GM12874 (cell line): ENCODE data around the gene BPI.

ENCODE experiments used
- TF ChIP-seq, protein P1 (sequence below): IDR thresholded peaks from 2 replicates; pipeline ENCODE4 v1.5.1; 2011; ENCODE audit warnings: low read depth, mild to moderate bottlenecking, control low read depth, low read length, moderate library complexity; ENCODE audit not compliant: insufficient read depth

The BPI gene

DNA sequence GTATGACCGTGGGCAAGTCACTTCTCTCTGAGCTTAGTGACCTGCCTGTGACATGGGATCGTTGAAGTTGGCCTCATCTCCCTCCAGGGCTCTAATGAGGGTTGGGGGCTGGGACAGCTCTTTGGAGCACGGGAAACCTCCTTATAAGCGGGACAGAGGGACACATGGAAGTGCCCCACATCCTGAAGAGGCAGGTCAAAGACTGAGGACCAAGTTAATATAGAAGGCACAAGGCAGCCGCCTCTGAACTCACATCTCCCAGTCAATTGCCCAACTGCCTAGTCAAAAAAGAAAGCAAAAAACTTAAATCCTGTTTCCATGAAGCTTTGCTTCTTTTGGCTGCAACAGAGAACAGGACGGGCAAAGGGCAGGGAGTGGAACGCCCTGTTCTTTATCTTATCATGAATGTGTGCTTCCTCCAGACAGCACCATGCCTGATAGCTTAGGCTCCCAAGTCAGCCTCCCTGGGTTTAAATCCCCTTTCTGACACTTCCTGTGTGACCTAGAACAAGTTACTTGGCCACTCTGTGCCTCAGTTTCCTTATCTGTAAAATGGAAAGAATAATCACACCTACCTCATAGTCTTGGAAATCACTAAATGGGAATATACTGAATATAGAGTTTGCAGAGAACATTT is 69.4 kb downstream of the BPI start:
- TF ChIP-seq, protein P1, sequence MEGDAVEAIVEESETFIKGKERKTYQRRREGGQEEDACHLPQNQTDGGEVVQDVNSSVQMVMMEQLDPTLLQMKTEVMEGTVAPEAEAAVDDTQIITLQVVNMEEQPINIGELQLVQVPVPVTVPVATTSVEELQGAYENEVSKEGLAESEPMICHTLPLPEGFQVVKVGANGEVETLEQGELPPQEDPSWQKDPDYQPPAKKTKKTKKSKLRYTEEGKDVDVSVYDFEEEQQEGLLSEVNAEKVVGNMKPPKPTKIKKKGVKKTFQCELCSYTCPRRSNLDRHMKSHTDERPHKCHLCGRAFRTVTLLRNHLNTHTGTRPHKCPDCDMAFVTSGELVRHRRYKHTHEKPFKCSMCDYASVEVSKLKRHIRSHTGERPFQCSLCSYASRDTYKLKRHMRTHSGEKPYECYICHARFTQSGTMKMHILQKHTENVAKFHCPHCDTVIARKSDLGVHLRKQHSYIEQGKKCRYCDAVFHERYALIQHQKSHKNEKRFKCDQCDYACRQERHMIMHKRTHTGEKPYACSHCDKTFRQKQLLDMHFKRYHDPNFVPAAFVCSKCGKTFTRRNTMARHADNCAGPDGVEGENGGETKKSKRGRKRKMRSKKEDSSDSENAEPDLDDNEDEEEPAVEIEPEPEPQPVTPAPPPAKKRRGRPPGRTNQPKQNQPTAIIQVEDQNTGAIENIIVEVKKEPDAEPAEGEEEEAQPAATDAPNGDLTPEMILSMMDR, result no peak

DNA sequence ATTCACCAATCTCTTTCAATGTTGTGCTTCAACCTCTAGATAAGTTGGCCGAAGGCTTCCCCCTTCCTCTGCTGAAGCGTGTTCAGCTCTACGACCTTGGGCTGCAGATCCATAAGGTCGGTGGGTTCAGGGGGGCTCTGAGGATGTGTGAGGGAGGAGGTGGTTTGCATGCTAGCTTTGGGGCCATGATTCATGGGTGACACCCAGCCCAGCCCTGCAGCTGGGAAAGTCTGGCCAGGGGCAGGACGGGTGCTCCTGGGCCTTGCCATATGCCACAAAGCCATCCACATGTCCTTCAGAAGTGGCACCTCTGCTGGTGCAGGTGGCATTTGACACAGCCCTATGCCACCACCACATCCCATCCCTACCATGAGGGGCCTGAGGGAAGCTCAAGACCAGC is 69.9 kb downstream of the BPI start:
- TF ChIP-seq, protein P1, result no peak

DNA sequence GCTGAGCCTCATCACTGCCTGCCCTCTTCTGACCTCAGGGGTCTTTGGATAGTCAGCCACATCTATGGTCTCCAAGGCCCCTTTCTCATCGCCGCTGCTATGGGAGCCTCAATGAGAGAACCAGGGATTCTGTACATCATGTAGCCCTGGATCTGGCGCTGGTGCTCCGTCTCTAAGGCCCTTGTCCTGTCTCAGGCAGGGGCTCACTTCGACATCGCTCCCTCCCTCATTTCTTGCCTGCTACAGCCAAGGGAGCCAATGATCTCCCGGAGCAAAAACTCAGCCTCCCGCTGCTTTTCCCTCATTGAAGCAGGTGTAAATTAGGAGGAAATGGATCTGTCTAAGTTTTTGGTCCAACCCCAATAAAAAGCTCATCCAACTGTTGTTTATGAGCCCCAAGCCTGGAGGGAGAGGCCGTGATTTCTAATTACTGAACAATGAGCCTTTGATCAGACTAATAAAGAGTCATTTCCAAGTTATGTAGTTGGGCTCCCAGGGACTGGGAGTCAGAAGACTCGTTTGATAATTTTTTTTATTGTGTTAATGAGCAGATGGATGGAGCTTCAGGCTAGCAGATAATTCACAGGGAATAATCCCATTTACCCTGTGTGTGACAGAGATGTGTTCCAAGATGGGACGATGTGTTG is 73.2 kb downstream of the BPI start:
- TF ChIP-seq, protein P1, result no peak

DNA sequence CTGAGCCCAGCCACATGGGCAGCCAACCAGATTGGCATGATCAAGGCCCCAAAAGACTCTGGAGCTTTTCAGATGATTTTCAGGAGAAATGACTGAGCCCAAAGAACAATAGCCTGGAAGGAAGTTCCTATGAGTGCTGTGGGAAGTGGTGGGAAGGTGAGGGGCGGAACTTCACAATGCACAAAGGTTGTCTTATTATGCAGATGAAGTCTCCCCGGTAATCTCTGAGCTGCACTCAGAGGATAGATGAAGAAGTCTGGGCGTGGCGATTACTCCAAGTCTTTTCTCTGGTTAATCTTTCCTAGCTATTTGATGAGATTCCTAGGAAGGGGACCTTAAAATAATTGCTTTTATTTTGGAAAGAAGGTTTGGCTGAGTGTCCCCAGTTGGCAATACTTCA is 79.2 kb downstream of the BPI start:
- TF ChIP-seq, protein P1, result no peak

DNA sequence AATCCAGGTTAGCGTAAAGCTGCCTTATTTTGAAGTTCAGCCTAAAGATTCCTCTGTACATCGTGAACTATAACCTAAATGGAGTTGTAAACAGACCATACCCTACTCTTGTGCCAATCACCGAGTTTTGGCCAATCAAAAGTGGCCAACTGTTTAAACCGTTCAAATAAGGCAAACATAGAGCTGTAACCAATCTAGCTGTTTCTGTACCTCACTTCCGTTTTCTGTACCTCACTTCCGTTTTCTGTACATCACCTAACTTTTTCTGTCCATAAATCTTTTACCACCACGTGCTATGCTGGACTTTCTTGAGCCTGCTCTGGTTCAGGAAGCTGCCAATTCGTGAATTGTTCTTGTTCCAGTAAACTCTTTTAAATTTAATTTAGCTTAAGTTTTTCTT is 82.0 kb downstream of the BPI start:
- TF ChIP-seq, protein P1, result no peak

DNA sequence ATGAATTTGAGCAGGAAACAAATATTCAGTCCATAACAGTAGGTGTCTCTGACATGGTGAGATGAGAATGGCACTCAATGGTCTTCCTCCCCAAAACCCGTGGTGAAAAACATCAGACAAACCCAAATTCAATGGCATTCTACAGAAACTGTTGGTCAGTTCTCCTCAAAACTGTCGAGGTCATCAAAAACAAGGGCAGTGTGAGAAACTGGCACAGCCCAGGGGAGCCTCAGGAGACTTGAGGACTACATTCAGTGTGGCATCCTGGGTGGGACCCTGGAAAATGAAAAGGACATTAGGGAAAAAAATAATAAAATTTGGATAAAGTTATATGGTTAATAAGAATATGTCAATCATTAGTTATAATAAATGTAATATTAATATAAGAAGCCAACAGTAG is 82.9 kb downstream of the BPI start:
- TF ChIP-seq, protein P1, result no peak
